HCT116 (cell line): ENCODE measurements around the gene LRP1.

ENCODE experiments used
- CTCF ChIP-seq, 3 experiments: fragments of 200-600 bp in 1 of 3; sonication (generic) in 1 of 3; IDR thresholded peaks in 2 of 3; conservative IDR thresholded peaks in 1 of 3; 2 replicates each; pipeline ENCODE4 v1.5.1; 2012 to 2017; ENCODE audit warnings: low read depth in 2 of 3, low read length in 2 of 3, antibody characterized with exemption in 1 of 3, borderline replicate concordance in 1 of 3, control low read depth in 1 of 3, mild to moderate bottlenecking in 1 of 3, mixed read lengths in 1 of 3, mixed run types in 1 of 3, moderate library complexity in 1 of 3; ENCODE audit not compliant: insufficient read depth in 1 of 3
- EZH2phosphoT487 ChIP-seq: fragments of 200-600 bp; IDR thresholded peaks from 2 replicates; pipeline ENCODE4 v1.6.1; 2018; ENCODE audit warnings: antibody characterized with exemption, borderline replicate concordance
- FOSL1 ChIP-seq: IDR thresholded peaks from 2 replicates; pipeline ENCODE4 v1.6.1; 2012; ENCODE audit warnings: low read depth
- POLR2AphosphoS5 ChIP-seq: IDR thresholded peaks from 2 replicates; pipeline ENCODE4 v1.6.1; 2011; ENCODE audit warnings: mild to moderate bottlenecking, low read depth, low read length, moderate library complexity
- REST ChIP-seq: IDR thresholded peaks from 2 replicates; pipeline ENCODE4 v1.6.1; 2012; ENCODE audit warnings: low read depth
- YY1 ChIP-seq: IDR thresholded peaks from 2 replicates; pipeline ENCODE4 v1.6.1; 2011; ENCODE audit warnings: low read length, low read depth, moderate library complexity, mild to moderate bottlenecking; ENCODE audit not compliant: insufficient replicate concordance; ENCODE audit errors: extremely low read depth

- TF ChIP-seq CTCF (IDR thresholded peaks at IDR 0.05 in 2 of 3, conservative IDR thresholded peaks at IDR 0.05 in 1 of 3; ENCODE audit: borderline replicate concordance in 1 of 3, insufficient read depth in 1 of 3, low read depth in 2 of 3, low read length in 2 of 3) (no peak), EZH2phosphoT487 (no peak), FOSL1 (no peak), POLR2AphosphoS5 (no peak), YY1 (no peak), REST (no peak)
These were observed 98.5 kb downstream of the LRP1 start for GRCh38 chr12:57226588-57227314.
